ENCODE data around the gene TPTE.
"Not testable (repeated sequence)": the region's sequence is repeated elsewhere in the genome, so short reads cannot be mapped to it uniquely, and the experiment has no call there.

GRCh38 chr21:10638144-10638543 lies 116.8 kb downstream of the TPTE start:
- TF ChIP-seq YY1 (IDR thresholded peaks at IDR 0.05; ENCODE audit: insufficient read depth, insufficient read length); SUZ12 (IDR thresholded peaks at IDR 0.05; ENCODE audit: extremely low read depth, insufficient read depth, insufficient read length); ZNF274 (IDR thresholded peaks at IDR 0.05; ENCODE audit: low read depth, low read length): not testable (repeated sequence)

Measured in NT2/D1 (cell line).